GM21381 (cell line): ENCODE results near the gene ADGRL3.

Experiments used
- ATAC-seq: cut with Tn5 transposase; IDR thresholded peaks from one replicate; pipeline ENCODE4 v1.9.1; 2021; ENCODE audit warnings: mild to moderate bottlenecking, moderate library complexity; ENCODE audit not compliant: unreplicated experiment

ADGRL3 gene

DNA sequence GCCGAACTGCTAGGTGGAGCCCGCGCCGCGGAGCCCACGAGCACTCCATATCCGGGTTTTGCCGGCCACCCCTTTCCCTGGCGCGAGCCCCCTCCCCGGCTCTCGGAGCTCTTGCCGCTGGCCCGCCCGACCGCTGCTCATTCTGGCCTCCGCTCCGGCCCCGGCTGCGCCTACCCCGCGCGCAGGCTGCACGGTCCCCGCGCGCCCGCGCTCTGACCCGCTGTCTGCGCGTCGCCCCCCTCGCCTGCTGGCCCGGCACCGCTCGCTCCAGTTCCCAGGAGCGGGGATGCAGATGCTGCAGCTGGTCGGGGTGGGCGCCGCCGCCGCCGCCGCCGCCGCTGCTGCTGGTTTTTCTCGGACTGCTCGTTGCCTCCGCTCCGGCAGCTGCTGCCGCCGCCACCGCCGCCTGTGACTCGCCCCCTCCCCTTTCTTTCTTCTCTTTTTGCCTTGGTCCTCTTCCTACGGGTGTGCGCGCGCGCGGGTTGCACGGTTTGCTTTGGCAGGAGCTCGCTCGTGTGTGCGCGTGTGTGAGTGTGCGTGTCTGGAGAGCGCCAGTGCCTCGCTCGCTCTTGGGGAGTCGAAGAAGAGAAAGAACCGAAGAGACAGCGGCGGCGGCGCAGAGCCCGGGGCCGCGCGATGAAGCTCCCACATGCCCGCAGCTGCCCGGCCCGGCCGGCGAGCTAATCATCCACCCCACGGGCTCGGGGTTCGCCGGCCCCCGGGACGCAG lies at the start of gene ADGRL3:
TSS of gene ADGRL3 (plus strand) at position 140 of the 729 bp plus-strand sequence.
- ATAC-seq = no peak

DNA sequence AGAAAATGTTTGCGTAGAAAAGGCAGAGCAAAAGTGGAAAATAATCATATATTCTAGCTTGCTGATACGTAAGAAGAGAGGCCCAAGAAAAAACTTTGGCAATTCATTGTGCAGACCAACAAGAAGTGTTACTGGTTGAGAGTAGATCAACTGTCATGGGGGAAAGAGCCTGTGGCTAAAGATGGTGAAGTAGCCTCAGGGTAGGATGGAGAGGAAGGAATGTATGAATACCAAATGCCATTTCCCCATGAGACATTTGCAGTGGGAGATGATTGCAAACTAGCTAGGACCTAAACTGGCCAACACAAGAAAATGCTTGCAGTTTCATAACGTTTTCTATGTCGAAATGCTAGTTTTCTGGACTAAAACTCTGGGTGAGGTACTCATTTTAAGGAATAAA lies 47.7 kb upstream of the ADGRL3 start:
- ATAC-seq = no peak

DNA sequence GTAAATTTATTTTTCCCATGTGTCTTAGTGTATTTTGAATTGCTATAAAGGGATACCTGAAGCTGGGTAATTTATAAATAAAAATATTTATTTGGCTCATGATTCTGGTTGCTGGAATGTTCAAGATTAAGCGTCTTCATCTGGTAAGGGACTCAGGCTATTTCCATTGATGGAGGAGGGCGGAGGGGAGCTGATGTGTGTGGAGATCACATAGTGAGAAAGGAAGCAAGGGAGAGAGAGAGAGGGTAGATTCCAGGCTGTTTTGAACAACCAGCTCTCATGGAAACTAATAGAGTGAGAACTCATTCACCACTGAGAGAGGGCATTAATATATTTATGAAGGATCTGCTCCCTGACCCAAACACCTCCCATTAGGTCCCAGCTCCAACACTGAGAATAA lies 39.6 kb upstream of the ADGRL3 start:
- ATAC-seq = no peak

DNA sequence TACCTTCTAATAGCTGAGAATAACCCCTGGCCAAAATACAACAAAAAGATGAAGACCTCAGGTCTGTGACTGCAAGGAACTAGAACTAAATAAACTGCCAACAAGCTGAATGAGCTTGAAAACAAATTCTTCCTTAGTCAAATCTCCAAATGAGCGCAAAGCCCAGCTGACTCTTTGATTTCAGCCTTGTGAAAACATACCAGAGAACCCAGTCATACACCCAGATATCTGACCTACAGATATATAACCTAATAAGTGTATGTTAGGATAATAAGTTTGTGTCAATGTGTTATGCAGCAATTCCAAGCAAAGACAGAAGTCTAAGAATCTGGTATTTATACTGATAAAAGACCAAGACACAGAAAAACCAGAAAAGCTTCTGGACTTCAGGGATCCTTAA lies 38.0 kb upstream of the ADGRL3 start:
- ATAC-seq = no peak

DNA sequence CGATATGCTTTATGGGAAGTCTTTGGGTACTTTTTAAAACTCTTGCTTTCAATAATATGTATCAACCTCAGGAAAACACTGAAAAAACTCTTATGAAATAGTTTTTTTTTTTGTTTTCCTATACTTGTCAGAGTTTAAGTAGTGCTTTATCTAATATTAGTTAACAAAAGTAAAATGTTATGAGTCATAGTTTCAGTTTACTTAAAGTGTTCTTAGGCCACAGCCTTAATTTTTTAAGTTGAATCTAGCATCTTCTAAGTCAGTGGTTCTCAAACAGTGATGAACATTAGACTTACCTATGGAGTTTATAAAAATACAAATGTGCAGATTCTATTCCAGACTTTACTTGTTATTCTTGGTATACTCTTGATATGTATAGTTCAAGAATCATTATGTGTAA lies 26.3 kb upstream of the ADGRL3 start:
- no peak for ATAC-seq

DNA sequence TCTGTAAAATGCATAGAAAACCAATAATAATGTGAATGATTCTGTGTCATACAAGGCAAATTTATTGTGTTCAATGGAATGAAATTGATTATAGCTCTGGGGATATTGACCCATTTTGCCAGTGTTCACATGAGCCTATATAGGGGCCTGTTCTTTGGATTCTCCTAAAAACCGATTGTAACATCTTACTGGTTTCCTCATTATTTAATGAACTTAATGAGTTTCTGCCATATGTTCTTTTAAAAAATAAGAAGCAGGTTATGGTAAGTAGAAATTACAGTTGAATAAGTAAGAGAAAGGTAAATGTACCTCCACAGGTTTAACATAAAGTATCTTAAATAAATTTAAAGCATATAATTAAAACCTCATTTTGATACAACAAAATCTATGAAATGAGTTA lies 24.6 kb upstream of the ADGRL3 start:
- ATAC-seq = no peak

DNA sequence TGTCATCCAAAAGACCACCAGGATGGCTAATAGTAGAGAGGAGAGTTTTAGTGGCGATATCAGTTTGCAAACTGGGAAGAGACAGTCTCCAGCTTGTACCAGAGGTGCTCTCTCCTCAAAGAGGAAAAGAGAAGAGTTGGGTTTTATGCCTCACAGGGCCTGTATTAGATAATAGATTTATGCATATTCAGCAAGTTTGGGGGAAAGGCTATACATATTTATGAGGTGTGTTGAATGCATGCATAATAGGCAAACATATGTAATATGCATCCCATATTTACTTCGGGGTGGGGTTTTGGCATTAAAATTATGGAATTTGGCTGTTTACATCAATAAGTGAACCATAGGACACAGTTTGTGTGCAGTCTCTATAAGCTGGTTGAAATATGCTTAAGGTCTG lies 22.8 kb upstream of the ADGRL3 start:
- ATAC-seq = no peak

DNA sequence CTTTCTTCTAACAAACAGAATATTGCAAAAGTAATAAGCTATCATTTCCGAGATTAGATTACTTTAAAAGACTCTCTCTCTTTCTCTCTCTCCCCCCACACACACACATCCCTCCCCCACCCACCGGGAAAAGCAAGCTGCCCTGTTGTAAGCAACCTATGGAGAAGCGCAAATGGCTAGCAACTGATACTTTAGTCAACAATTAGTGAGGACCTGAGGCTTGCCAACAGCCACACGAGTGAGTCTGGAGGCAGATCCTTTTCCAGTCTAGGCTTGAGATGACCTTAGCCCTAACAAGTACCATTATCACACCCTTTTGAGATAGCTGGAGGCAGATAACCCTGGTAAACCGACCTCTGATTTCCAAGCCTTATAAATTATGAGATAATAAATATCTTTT lies 19.7 kb upstream of the ADGRL3 start:
- ATAC-seq = no peak

DNA sequence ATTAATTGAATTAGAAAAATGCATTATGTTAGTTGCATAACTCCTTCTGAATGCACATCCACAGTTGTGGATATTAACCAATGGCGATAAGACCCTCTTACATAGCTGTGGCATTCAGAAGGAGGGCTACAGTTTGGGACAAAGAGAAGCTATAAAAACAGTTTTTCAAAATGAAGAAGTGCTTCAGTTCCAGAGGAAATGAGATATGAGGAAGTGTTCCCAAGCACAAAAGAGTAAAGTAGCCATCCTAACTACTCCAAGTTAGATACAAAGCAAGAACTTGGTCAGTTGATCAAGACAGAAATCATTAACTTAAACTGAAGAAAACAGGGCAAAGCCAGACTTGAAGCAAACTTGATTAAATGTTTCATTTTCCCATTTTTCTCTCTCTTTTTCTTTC lies 17.2 kb upstream of the ADGRL3 start:
- ATAC-seq = no peak

DNA sequence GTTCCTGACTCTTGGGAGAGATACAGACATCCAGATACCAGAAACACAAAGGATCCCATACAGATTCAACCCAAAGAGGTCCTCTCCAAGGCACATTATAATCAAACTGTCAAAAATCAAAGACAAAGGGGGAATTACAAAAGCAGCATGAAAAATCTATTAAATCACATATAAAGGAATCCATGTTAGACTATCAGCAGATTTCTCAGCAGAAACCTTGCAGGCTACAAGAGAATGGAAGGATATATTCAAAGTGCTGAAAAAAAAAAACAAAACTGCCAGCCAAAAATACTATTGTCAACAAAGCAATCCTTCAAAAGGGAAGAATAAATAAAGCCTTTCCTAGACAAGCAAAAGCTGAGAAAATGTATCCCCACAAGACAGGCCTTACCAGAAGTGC lies 14.8 kb upstream of the ADGRL3 start:
- no peak for ATAC-seq

DNA sequence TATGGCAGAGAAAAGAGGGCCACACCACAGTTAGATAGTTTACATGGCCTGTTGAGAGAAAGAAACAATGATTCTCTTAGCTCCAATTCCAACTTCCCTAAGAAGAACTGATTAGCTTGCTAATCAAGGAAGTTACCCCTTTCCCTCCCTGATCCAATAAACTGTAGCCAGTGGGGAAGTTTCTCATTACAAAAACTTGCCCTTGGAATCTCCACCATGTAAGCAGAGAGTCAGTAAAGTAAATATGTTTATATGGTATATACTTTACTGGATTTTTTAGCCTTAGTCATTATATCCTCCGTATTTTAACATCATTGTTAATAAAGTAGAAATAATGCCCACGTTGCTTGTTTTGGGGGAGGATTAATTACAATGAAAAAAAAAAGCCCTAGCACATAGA lies 7.7 kb upstream of the ADGRL3 start:
- ATAC-seq = no peak

DNA sequence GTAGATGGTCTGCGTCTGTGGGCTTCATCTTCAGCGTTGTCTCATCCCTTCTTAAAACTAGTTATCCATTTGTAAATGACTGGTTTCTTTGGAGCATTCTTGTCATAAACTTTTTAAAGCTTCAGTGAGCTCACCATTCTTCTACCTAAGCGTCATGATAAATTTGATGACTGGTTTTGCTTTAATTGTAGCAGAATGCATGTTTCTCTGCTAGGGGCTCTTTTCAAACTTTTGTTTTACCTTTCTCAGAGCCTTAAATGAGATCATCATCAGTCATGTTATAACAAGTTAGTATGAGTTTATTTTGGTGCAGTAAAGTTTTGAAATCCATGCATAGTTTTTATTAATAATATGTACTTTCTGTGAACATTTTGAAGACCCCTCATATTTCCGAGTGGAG lies 6.3 kb upstream of the ADGRL3 start:
- no peak for ATAC-seq

DNA sequence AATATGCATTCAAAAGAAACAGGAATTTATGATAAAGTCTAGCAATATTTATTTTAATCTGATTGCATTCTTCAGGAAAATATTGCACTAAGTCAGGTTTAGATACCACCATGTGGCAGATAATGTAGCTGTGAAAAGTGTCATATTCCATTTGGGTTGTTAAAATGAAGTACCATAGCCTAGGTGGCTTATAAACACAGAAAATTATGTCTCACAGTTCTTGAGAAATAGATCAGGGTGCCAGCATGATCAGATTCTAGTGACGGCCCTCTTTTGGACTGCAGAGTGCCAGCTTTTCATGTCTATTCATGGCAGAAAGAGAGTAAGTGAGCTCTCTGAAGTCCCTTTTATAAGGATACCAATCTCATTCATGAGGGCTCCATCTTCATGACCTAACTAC lies 5.6 kb upstream of the ADGRL3 start:
- no peak for ATAC-seq

DNA sequence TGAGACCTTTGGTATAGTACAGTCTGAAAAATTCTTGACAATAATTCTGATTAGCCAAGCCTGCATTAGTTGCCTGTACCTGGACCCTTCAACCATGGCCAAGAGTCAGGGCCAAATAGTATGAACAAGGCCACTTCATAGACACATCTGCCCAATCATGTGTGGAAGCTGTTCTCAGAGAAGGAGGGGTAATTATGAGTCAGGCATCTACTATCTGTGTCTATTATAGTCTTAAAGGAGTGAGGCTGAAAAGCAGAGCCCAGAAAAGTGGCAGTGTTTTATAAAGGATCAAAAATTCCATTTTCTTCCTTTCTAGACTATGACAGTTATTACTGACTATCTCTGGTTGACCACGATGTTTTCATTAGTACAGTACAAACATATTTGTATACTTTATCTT lies 5.0 kb upstream of the ADGRL3 start:
- ATAC-seq = no peak

DNA sequence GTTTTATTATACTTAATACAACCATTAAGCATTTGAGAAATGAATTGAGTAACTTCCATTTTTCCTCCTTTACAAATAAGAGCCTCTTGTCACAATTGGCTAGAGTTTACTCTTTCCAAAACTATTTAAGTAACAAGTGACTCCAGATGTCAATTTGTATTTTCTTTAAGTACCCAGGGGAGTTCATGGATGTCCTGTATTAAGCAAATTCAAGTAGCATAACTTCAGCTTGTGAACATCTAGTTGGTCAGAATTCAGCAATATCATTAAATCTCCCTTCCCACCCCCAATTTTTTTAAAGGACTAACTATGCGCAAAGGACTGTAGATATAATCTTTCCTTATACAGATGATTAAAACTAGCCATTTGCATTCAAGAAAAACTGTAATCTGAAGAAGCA lies 1.4 kb upstream of the ADGRL3 start:
- ATAC-seq = no peak

DNA sequence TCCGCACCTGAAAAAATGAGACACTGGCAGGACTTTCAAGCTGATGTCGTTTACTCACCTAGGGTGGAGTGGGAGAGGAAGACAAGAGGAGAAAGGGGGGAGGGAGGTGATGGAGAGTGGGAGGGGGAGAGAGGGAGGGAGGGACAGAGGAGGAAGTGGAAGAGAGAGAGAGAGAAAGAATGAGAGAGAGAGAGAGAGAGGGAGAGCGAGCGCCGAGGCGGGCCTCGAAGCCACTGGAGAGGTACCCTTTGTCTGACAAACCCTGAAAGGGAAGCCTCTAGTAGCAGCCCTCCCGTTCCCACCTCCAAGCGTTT lies 296 bp upstream of the ADGRL3 start:
- ATAC-seq = no peak

DNA sequence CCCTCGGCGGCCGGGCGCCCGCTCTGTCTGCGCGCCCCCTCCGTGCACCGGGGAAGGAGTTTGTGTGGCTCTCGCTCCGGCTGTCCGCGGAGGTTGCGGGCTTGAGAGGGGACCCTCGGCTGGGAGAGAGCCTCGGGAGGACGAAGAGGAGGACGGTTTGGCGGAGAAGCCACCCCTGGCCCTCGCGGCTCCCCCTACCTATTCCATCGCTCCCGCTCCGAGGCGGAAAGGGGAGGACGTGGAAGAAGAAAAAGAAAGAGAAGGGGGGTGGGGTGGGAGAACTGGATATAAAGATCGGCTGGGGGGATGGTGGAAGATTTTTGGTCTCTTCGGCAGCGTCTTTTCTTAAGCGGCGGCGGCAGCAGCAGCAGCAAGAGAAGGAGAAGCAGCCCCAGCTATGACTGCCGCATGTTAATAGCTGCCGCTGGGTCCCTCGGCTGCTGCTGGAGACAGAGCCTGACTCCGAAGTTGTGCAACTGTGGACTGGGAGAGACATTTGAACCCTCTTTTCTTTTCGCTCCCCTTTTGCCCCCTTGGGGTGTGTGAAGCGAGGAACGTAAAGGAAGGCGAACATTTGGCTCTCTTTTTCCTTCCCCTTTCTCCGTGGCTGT lies 895 bp downstream of the ADGRL3 start:
- no peak for ATAC-seq

DNA sequence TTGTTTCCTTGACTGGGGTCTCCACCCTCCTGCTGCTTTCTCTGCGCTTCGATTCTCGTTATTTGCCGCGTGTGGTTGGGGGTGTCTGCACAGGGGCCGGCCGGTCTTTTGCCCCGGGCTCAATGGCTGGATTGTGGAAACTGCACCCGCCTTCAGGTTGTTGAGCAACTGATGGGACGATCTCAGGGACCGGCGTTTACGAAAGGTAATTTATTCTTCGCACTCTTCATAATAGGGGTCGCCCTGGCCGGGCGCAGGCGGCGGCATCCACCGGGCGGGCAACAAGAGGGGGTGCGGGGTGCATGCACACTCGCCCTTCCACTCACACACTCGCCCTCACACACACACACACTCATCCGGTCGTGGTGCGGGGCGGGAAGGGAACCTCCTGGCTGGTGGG lies 1.4 kb downstream of the ADGRL3 start:
- ATAC-seq = no peak

DNA sequence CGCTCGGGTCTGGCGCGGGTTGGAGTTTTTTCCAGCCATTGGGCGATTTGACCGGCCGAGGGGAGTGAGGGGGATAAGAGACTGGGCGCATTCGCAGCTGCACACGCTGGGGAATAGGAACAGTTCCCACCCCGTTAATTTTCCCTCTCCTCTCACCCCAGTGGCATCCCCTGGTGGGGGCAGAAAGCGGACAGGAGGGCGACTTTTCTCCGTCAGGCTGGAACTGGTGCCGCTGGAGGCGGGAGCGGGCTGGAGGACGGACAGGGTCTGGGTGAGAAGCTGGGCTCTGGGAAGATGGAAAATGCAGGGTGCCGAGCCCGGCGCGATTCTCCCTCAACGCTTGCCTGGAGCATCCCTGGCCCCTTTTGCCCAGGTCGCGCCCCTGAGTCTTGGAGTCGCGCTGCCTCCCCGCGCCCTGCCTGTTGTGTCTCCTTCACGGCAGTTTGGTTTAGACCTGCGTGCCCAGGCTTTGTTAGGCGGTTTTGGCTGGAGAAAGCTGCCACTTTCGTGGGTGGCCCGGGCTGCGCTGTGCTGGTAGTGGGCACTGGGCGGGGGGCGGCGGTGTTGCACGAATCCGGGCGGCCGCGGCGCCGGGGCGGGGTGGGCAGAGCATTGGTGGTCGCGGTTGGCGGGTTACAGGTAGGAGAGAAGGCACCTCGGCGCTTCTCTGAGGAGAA lies 2.0 kb downstream of the ADGRL3 start:
- no peak for ATAC-seq

DNA sequence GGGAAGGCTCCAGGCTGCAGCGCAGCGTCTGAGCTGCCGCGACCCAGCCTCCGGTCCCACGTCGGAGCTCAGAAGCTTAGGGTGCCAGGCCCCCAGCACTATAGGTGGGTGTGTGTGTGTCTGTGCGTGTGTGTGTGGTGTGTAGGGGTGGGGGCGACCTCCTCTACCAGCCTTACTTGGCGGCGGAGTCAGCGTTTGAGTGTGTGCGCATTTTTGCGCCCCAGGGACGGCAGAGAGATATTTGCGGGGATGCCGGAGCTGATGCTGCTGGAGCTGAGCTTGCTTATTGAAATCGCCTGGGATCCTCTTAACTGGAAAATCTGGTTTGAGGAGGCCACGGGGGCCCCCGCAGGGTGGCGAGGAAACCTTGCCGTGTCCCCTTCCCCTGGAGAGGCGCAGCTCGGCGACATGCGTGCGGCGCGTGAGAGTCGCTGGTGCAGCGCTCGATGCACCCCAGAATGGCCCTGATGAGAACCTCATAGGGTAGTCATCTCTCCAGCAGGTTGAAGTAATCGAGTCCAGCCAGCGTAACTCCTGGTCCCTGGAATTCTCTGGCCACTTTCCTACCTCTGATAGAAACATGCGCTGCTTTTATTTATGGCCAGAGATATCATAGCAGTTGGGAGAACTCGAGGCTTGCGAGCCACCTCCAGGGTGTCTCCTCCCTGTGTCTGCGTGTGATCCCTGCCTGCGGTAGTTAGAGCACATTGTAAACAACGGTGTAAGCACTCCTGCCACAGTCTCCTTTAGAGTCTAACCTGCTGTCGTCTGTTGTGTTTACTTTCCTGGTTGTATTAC lies 2.7 kb downstream of the ADGRL3 start:
- no peak for ATAC-seq

DNA sequence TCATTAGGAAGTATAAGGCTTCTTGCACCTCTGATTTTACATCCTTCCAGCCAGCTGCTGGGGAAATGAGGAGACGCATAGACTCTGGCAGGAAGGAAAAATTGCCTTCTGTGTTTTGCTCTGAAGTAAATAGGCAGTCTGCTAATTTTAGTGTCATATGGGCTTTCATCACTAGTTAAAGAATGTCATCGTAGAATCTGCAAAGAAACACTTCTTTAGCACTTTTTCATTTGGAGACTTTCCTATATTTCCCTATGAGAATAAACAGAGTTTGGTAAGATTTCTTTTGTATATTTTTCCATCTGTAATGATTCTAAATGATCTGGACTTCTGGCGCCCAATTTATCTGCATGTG lies 3.3 kb downstream of the ADGRL3 start:
- ATAC-seq = no peak
